ENCODE results near the gene ITLN2. TPM values are rescaled to one million over a fixed set of nuclear protein-coding genes. Genes with fewer than 3 reads are reported as not detected.

The ITLN2 gene
- not detected in 2 replicates for total RNA-seq

DNA sequence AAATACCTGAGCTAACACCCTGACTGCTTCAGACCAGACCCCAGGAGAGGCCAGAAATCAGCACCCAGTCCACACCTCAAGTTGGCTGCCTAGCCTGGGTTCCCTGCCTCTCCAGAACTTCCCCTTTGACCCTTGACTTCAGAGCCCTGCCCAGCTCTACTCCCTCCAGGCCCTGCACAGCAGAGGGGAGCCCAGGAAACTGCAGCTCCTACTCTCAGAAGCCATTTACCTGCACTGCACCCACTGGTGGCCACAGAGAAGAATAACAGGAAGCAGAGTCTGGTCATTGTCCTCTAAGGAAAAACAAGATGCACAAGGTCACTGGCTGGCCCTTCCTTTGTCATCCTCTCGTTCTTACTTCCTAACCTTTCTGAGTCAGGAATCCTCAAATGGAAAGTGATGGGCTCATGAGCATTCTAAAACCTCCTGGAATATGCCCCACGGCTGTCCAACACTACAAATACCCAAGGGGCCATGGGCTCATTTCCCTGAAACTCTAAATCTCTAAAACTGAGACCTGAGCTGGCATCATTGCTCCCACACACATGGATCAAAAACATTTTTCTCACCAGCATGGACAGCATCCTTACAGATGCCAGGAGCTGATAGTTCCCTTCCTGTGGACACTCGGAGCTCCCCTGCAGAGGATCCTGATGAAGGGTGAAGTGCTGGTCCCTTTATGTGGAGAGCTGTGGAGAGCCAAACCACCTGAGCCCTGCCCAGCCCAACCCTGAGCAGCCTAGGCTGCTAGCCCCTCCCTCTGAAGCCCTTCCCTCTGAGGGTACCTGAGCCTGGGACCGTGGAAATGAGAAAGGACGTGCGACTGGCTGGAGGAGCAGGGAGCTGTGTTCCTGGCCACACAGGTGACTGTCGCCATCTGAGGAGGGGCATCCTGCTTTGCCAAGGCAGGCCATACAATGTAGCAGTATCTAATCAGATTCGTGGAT is at the start of gene ITLN2:
ITLN2 (minus strand) TSS at position 652 of the 947 bp plus-strand sequence; CDS start at position 584, 68 bp downstream.
- no peaks in the 10 kb centered on the region for H3K9me3 Mint-ChIP-seq
- CTCF ChIA-PET: interaction anchor here (0.6 to 7.7 kb wide), 26 partner anchors 9 to 526 kb away, joined by 3 to 146 read pairs (median 5); partner anchors contain the start of gene SLAMF1

DNA sequence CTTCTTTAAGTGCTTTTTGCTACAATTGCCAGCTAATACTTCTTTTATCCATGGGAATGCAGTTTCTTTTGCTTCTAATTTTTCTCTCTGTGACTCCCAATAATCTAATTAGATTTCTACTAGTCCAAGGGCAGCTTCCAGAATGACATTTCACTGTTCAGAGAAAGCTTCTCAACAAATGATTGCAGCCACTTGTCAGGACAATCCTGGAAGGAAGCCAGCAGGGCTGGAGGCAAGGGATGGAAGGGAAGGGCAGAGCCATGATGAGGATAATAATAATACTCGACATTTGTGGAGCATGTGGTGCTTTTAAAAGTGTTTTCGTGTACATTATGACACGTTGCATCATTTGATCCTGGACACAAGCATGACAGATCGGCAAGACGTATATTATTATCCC is 46.9 kb upstream of the ITLN2 start:
- TF ChIP-seq, protein P1, sequence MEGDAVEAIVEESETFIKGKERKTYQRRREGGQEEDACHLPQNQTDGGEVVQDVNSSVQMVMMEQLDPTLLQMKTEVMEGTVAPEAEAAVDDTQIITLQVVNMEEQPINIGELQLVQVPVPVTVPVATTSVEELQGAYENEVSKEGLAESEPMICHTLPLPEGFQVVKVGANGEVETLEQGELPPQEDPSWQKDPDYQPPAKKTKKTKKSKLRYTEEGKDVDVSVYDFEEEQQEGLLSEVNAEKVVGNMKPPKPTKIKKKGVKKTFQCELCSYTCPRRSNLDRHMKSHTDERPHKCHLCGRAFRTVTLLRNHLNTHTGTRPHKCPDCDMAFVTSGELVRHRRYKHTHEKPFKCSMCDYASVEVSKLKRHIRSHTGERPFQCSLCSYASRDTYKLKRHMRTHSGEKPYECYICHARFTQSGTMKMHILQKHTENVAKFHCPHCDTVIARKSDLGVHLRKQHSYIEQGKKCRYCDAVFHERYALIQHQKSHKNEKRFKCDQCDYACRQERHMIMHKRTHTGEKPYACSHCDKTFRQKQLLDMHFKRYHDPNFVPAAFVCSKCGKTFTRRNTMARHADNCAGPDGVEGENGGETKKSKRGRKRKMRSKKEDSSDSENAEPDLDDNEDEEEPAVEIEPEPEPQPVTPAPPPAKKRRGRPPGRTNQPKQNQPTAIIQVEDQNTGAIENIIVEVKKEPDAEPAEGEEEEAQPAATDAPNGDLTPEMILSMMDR (IDR thresholded peaks at IDR 0.05): no peak
- Mint-ChIP-seq H3K4me3 (no peak overlapping the region), H3K4me1 (peaks cover 3% of the 10 kb centered on the region), H3K27ac (no peak overlapping the region), H3K27me3 (no peaks in the 10 kb centered on the region), H3K36me3 (ENCODE audit: low read depth) (peaks cover 25% of the 10 kb centered on the region), H3K9me3 (no peaks in the 10 kb centered on the region)
- DNase-seq (no peak), ATAC-seq (ENCODE audit: low read depth) (no peak)
- CTCF ChIA-PET: no interaction called here
- intact Hi-C loops (cut with micrococcal nuclease): loop anchor here (1.0 kb wide), 1 partner anchor 12 kb away; no protein-coding TSS in a partner anchor
- POLR2A ChIA-PET: no interaction called here

More for the DNA sequence above, at the start of gene ITLN2:
- Mint-ChIP-seq H3K27me3 (no peaks in the 10 kb centered on the region), H3K4me3 (no peak within 1 kb of the TSS), H3K4me1 (peaks cover 7% of the 10 kb centered on the region), H3K36me3 (ENCODE audit: low read depth) (no peaks in the 10 kb centered on the region), H3K27ac (no peak within 1 kb of the TSS)
- DNase-seq (peak; percentile 20), ATAC-seq (ENCODE audit: low read depth) (peak; percentile 78)
- intact Hi-C loops (cut with micrococcal nuclease): loop anchor here (1.0 kb wide), 2 partner anchors 186 to 279 kb away; no protein-coding TSS in a partner anchor
- TF ChIP-seq, protein P1 (IDR thresholded peaks at IDR 0.05): no peak
- POLR2A ChIA-PET: interaction anchor here (0.6 to 1.3 kb wide), 3 partner anchors 117 to 241 kb away, joined by 3 to 4 read pairs (median 3); no protein-coding TSS in a partner anchor

DNA sequence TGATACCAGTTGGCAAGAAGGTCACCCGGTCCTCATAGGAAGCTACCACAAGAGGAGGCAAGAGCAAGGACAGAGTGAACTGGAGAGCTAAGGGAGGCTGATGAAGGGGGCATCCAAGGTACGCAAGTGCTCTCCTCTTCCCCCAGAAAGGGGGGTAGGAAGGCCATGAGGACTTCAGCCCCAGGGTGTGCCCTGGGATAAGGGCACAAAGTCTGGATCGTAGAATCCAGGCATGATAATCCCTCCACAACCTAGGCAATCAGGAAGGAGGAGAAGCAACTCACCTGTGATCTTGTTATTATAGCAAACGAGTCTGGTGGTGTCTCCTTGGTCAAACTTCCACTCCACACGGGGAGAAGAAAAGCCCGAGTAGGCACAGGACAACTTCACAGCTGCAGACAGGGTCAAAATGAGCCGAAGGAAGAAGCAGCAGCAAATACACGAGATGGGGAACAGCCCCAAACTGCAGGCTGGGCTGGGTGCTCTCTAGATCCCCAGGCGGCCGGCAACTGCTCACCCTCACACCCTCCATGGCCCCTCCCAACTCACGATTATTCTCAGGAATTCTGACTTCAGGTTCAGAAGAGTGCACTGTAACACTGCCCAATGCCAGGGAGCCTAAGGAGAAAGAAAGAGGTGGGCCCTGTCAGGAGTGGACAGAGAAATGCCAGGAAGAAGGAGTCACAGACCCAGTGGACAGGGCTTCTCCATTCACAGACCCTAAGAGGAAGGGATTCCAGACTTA is 46.3 kb upstream of the ITLN2 start:
- TF ChIP-seq, protein P1 (IDR thresholded peaks at IDR 0.05): no peak
- H3K9me3 Mint-ChIP-seq: no peaks in the 10 kb centered on the region
- DNase-seq (no peak), ATAC-seq (ENCODE audit: low read depth) (no peak)
- intact Hi-C loops (cut with micrococcal nuclease): loop anchor here (1.0 kb wide), 1 partner anchor 12 kb away; no protein-coding TSS in a partner anchor
- H3K36me3 Mint-ChIP-seq (ENCODE audit: low read depth): peaks cover 25% of the 10 kb centered on the region
- H3K27ac Mint-ChIP-seq: no peak overlapping the region
- CTCF ChIA-PET: no interaction called here
- H3K27me3 Mint-ChIP-seq: no peaks in the 10 kb centered on the region
- peaks cover 3% of the 10 kb centered on the region for H3K4me1 Mint-ChIP-seq
- POLR2A ChIA-PET: interaction anchor here (0.6 to 1.9 kb wide), 2 partner anchors 45 to 726 kb away, joined by 3 to 4 read pairs; partner anchors contain the start of gene USF1
- no peak overlapping the region for H3K4me3 Mint-ChIP-seq

DNA sequence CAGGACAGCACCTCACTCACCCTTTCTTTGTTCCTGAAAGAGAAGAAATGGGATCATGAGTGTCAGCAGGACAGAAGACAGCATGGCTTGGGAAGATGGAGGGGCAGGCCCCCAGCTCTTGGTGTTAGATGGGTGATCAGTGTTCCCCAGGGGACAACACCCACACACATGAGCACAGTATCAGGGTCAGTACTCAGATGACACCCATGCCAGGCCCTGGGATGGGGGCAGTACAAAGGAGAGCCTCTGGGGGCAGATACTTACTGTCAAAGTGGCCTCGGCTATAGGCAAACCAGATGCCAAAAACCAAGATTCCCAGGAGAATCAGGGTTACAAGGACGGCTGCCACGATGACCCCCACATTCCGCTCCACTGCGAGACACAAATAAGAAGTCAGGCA is 44.8 kb upstream of the ITLN2 start:
- CTCF ChIA-PET: interaction anchor here (1.3 kb wide), 1 partner anchor 14 kb away, joined by 4 read pairs; no protein-coding TSS in a partner anchor
- no peak overlapping the region for H3K4me3 Mint-ChIP-seq
- H3K27ac Mint-ChIP-seq: no peak overlapping the region
- TF ChIP-seq, protein P1 (IDR thresholded peaks at IDR 0.05): no peak
- POLR2A ChIA-PET: interaction anchor here (1.9 kb wide), 1 partner anchor 47 kb away, joined by 4 read pairs; the partner anchor contains the start of gene USF1
- peaks cover 3% of the 10 kb centered on the region for H3K4me1 Mint-ChIP-seq
- peaks cover 25% of the 10 kb centered on the region for H3K36me3 Mint-ChIP-seq (ENCODE audit: low read depth)
- no peaks in the 10 kb centered on the region for H3K27me3 Mint-ChIP-seq
- DNase-seq (no peak), ATAC-seq (ENCODE audit: low read depth) (no peak)
- intact Hi-C loops (cut with micrococcal nuclease): loop anchor here (5.0 kb wide), 1 partner anchor 383 kb away; no protein-coding TSS in a partner anchor
- no peaks in the 10 kb centered on the region for H3K9me3 Mint-ChIP-seq

Measured in activated B cell treated with CpG ODN at 0.5 μM for 24 hours (primary cell).